ENCODE measurements around the gene USP46.

The USP46 gene

DNA sequence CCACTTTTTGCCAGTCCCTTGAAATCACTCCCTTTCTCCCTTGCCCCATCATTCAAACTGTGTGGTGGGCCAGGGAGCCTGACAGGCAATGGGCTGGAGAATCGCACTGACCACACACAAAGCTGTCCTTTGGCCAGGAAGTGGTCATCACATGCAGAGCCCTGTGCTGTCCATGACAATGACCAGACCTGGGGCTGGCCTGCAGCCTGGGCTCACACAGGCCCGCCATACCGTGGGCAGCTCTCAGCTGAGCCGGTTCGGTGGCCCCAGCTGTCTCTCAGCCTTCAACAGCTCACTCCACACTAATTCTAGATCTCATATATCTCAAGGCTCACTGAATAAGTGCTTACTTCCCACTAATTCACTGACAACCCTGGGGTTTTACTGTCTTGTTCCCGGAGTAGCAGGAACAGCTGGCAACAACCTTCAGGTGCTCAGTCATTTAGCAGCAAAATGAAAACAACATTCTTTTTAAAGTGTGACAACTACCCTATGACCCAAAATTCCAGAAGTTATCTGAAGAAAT, 48.0 kb downstream of the USP46 start:
- TF ChIP-seq SPI1 (IDR thresholded peaks at IDR 0.05; ENCODE audit: borderline replicate concordance, low read depth) = no peak
- no peak for TF ChIP-seq POLR2AphosphoS5 (IDR thresholded peaks at IDR 0.05; ENCODE audit: low read depth)
- TF ChIP-seq CTCF (IDR thresholded peaks at IDR 0.05; ENCODE audit: insufficient read depth, low read length) = no peak
- TF ChIP-seq, protein P1, sequence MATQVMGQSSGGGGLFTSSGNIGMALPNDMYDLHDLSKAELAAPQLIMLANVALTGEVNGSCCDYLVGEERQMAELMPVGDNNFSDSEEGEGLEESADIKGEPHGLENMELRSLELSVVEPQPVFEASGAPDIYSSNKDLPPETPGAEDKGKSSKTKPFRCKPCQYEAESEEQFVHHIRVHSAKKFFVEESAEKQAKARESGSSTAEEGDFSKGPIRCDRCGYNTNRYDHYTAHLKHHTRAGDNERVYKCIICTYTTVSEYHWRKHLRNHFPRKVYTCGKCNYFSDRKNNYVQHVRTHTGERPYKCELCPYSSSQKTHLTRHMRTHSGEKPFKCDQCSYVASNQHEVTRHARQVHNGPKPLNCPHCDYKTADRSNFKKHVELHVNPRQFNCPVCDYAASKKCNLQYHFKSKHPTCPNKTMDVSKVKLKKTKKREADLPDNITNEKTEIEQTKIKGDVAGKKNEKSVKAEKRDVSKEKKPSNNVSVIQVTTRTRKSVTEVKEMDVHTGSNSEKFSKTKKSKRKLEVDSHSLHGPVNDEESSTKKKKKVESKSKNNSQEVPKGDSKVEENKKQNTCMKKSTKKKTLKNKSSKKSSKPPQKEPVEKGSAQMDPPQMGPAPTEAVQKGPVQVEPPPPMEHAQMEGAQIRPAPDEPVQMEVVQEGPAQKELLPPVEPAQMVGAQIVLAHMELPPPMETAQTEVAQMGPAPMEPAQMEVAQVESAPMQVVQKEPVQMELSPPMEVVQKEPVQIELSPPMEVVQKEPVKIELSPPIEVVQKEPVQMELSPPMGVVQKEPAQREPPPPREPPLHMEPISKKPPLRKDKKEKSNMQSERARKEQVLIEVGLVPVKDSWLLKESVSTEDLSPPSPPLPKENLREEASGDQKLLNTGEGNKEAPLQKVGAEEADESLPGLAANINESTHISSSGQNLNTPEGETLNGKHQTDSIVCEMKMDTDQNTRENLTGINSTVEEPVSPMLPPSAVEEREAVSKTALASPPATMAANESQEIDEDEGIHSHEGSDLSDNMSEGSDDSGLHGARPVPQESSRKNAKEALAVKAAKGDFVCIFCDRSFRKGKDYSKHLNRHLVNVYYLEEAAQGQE (IDR thresholded peaks at IDR 0.05; ENCODE audit: insufficient replicate concordance, low read depth) = no peak
- no peak overlapping the region for H3K27ac ChIP-seq (replicated peaks)

GRCh38 chr4:52606726-52607125, 52.4 kb downstream of the USP46 start:
- Histone ChIP-seq H3K4me3 (replicated peaks; ENCODE audit: insufficient read depth, low read length) (no peak overlapping the region), H3K27me3 (ENCODE audit: insufficient read depth, poor library complexity, severe bottlenecking) (no peaks in the 10 kb centered on the region), H3K27ac (replicated peaks) (no peak overlapping the region)
- TF ChIP-seq CTCF (IDR thresholded peaks at IDR 0.05; ENCODE audit: insufficient read depth, low read length) (no peak), GABPA (IDR thresholded peaks at IDR 0.05; ENCODE audit: low read depth) (no peak), POLR2AphosphoS5 (IDR thresholded peaks at IDR 0.05; ENCODE audit: low read depth) (no peak)
- no peak for DNase-seq (ENCODE audit: low read depth in 1 of 2, low spot score in 1 of 2)

More for the DNA sequence above, 48.0 kb downstream of the USP46 start:
- DNase-seq (ENCODE audit: low read depth in 1 of 2, low spot score in 1 of 2) = no peak
- Histone ChIP-seq H3K27me3 (ENCODE audit: insufficient read depth, poor library complexity, severe bottlenecking) (no peaks in the 10 kb centered on the region), H3K4me3 (replicated peaks; ENCODE audit: insufficient read depth, low read length) (no peak overlapping the region)

DNA sequence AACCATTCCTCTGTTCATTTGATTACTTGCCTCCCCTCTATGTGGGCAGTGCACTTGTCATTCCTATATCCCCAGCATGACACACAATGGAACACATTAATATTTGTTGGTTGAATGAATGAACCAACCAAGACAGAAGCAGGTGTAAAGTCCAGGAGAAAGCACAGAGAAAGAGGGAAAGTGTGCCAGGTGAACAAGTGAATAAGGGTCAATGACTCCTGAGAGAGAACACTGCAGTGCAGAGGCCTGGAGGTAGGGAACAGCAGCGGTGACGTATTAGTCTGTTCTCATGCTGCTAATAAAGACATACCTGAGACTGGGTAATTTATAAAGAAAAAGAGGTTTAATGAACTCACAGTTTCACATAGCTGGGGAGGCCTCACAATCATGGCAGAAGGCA, 53.1 kb downstream of the USP46 start:
- TF ChIP-seq POLR2AphosphoS5 (IDR thresholded peaks at IDR 0.05; ENCODE audit: low read depth) (no peak), GABPA (IDR thresholded peaks at IDR 0.05; ENCODE audit: low read depth) (no peak), CTCF (IDR thresholded peaks at IDR 0.05; ENCODE audit: insufficient read depth, low read length) (no peak), SPI1 (IDR thresholded peaks at IDR 0.05; ENCODE audit: borderline replicate concordance, low read depth) (no peak)
- TF ChIP-seq, protein P1 (IDR thresholded peaks at IDR 0.05; ENCODE audit: insufficient replicate concordance, low read depth) = no peak
- H3K4me3 ChIP-seq (replicated peaks; ENCODE audit: insufficient read depth, low read length) = no peak overlapping the region
- DNase-seq (ENCODE audit: low read depth in 1 of 2, low spot score in 1 of 2) = no peak
- H3K27me3 ChIP-seq (ENCODE audit: insufficient read depth, poor library complexity, severe bottlenecking) = no peaks in the 10 kb centered on the region
- H3K27ac ChIP-seq (replicated peaks) = no peak overlapping the region

DNA sequence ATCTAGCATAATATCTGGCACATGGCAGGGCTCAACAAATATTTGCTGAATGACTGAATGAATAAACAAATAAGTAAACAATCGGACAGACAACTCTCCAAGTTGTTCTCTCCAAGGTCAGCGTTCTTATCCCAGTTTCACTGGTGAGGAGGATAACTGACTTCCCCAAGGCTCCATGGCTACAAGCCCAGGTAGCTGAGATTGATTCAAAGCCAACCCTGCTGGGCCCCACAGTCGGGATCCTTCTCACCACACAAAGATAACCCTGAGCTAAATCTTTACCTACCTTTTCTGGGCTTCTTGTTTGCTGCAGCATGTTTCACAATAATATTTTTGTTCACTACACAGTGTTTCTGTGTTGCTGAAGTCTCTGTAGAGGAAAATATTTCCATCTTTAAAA, 54.9 kb downstream of the USP46 start:
- Histone ChIP-seq H3K27ac (replicated peaks) (no peak overlapping the region), H3K27me3 (ENCODE audit: insufficient read depth, poor library complexity, severe bottlenecking) (no peaks in the 10 kb centered on the region), H3K4me3 (replicated peaks; ENCODE audit: insufficient read depth, low read length) (no peak overlapping the region)
- no peak for DNase-seq (ENCODE audit: low read depth in 1 of 2, low spot score in 1 of 2)
- TF ChIP-seq, protein P1 (IDR thresholded peaks at IDR 0.05; ENCODE audit: insufficient replicate concordance, low read depth) = no peak
- TF ChIP-seq SPI1 (IDR thresholded peaks at IDR 0.05; ENCODE audit: borderline replicate concordance, low read depth) (no peak), GABPA (IDR thresholded peaks at IDR 0.05; ENCODE audit: low read depth) (no peak), CTCF (IDR thresholded peaks at IDR 0.05; ENCODE audit: insufficient read depth, low read length) (no peak), POLR2AphosphoS5 (IDR thresholded peaks at IDR 0.05; ENCODE audit: low read depth) (no peak)

Measured in HL-60 (cell line).